IPS-18c (cell line): ENCODE results near the gene PSMD5.

Experiments used
- H3K4me3 ChIP-seq: 2 replicates; pipeline ENCODE4 v1.7.0; 2013; ENCODE audit warnings: low read depth, mild to moderate bottlenecking, low read length, moderate library complexity; ENCODE audit not compliant: insufficient read depth
- H3K9me3 ChIP-seq: one replicate; pipeline ENCODE4 v1.6.1; 2013; ENCODE audit warnings: mild to moderate bottlenecking, low read length, moderate library complexity; ENCODE audit not compliant: control insufficient read depth, insufficient read depth

The PSMD5 gene

DNA sequence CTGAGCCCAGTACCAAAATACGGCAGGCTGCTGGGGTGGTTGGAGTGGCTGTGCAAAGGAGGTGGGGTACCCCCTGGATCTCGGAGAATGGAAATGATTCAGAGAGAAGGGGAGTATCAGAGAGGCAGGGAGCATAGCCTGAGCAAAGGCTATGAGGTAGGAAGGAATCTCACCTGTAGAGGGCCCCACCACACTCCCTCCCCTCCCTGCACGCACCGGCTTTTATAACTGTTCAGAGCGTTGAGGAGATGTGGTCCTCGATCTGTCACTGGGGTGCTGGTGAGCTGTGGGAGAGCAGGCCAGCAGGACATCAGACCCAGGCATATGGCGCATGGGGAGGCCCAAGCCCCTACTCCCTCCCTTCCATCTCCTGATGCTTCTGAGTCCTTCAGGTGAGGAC, 21.1 kb upstream of the PSMD5 start:
- no peak overlapping the region for H3K4me3 ChIP-seq
- H3K9me3 ChIP-seq: no peaks in the 10 kb centered on the region

DNA sequence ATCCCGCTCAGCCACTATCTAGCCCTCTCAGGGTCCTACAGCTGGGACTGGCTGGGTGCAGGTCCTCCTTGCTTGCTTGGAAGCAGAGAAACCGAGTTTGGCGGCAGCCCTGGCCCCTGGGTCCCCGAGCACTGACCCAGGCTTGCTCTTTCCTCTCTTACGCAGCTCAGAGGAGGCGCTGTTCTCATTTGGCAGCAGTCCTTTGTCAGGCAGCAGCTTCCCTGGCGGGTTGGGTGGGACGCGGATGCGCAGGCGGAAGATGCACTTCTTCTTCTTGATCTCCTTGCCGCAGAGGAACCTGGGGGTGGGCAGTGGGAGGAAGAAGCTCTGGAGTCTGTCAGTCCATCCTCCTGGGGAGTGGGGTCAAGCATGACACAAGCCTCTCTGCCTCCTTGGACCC, 19.7 kb upstream of the PSMD5 start:
- Histone ChIP-seq H3K4me3 (no peak overlapping the region), H3K9me3 (no peaks in the 10 kb centered on the region)

DNA sequence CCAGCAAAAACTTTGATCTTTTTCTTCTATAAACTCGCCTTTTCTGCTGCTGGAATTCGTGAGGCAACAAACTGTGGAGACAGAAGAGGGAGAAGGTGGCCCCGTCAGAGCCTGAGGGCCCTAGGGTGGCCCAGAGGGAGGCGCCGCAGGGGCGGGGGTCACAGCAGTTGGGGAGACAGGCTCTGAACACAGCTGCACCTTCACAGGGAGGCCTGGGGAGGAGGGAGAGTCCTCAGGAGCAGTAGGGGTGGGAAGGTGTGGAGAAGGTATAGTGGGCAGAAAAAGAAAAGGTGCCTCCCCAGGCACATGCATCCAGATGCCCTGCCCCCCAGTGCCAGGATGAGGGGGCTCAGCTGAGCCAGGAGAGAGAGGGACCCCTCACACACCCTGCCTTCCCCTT, 19.2 kb upstream of the PSMD5 start:
- H3K4me3 ChIP-seq: no peak overlapping the region
- no peaks in the 10 kb centered on the region for H3K9me3 ChIP-seq

DNA sequence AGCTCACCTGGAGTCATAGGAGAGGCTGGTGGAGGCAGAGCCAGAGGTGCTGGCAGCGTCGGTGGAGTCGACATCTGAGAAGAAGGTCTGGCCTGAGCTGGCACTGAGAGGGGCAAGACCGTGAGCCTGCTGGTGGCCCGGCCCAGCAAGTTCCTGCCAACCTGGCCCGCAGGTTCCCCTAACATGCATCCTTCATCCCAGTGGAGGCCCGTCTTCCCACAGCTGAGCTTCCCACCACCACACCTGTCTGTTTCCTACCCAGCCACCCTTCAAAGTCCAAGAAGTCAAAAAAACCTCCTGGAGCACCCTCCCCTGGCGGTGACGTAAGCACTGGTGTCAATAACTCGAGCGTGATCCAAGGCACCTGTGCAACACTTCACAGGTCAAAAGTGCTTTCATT, 17.4 kb upstream of the PSMD5 start:
- H3K9me3 ChIP-seq: no peaks in the 10 kb centered on the region
- no peak overlapping the region for H3K4me3 ChIP-seq

DNA sequence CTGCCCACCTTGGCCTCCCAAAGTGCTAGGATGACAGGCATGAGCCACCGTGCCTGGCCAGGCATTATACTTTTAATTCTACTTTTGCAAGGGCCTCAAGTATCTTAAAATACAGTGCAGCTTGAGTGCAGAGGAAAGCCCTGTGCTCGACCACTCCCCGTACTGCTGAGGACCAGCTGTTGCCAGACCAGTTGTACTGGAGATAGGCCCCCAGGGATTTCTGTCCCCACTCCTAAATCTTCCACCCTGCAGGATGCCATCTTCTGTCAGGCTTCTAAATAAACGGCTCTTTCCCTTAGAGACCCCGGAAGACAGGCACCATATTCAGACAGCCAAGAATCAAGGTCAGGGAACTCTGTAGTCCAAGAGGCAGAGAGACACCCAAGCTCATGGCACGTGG, 16.6 kb upstream of the PSMD5 start:
- no peak overlapping the region for H3K4me3 ChIP-seq
- H3K9me3 ChIP-seq: no peaks in the 10 kb centered on the region

DNA sequence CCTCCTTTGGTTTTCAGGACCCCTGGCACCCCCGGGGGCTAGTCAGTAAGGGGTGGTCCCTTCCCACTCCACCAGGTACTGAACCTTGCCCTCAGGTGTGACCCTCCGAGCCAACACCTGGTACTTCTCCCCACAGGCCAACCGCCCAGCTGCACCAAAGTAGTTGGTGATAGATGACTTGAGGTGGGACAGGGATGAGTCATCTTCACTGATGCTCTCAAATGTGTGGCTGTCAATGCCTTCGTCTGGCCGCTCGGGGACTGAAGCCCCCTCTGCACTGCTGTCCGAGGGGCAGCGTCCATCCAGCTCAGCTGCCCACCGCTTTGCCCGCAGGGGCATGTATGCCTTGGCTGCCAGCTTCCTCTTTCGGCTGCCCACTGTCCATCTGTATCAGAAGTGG, 15.2 kb upstream of the PSMD5 start:
- Histone ChIP-seq H3K4me3 (no peak overlapping the region), H3K9me3 (no peaks in the 10 kb centered on the region)

DNA sequence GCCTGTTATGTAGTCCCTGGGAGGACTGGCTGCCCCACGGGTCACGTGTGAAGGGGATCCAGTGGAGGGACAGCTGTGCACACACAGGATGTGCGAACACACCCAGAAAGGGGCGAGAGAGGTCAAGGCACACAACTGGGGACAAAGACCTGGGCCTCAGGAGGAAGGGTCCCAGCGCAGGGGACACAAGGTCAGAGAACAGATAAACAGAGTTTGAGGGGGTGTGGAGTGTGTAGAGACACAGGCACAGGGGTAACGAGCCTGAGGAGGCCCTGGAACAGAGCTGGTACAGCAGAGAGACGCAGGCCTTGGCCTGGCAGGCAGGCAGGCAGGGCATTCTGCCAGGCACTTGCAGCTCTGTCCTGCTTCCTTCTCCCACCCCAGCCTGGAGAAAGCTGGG, 14.8 kb upstream of the PSMD5 start:
- Histone ChIP-seq H3K4me3 (no peak overlapping the region), H3K9me3 (no peaks in the 10 kb centered on the region)

DNA sequence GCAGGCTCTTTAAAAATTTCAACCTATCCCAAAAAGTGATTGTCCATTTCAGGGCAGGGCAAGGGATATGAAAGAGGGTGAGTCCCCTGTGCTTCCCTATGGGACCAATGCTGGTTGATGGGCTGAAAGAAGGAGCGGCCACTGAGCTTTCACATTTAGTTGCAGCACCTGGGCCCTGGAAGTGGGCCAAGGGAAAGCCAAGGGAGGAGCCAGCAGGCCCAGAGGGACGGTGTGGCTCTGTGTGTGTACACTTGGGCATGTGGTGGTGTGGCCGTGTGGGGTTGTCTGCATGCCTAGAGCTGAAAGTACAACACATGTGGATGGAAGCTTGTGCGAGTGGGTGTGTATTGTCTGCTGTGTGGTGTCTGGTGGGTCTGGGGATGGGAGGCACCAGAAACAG, 14.0 kb upstream of the PSMD5 start:
- no peaks in the 10 kb centered on the region for H3K9me3 ChIP-seq
- no peak overlapping the region for H3K4me3 ChIP-seq

DNA sequence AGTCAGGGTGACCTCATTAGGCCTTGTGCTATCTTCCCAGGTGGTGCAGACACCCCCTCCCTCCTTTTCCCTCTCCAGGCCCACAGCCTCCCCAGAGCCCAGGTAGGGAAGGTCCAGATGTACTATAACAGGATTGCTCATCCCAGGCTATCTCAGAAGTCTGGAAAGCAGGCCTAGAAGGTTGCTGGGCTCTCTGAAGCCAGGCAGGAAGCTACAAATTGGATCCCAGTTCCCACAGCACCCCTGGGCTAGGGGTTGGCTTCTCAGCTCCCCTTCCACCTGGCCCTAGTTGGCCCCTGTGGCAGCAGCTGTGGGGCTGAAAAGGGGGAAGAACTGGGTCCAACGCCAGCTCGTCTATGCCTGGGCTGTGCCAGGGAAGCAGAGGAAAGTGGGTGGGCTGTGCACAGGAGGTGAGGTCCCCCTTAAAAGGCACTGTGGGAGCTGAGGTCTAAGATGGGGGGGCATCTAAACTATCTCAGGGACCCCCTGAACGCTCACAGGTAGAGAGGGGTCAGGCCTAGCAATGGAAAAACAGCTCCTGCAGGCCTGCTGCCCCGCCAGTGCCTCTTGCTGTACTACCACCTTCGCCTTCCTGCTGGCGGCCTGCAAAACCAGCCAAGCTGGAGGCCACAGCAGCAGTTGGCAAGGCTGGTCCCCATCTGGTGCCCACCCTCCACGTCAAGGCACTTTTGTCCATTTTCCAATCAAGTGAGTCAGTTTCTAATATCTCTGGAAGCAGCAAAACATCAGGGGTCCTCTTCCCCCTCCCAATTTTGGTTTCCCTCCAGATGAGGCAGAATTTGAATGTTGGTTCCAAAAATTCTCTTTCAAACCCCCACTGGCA, 13.3 kb upstream of the PSMD5 start:
- Histone ChIP-seq H3K4me3 (no peak overlapping the region), H3K9me3 (no peaks in the 10 kb centered on the region)

DNA sequence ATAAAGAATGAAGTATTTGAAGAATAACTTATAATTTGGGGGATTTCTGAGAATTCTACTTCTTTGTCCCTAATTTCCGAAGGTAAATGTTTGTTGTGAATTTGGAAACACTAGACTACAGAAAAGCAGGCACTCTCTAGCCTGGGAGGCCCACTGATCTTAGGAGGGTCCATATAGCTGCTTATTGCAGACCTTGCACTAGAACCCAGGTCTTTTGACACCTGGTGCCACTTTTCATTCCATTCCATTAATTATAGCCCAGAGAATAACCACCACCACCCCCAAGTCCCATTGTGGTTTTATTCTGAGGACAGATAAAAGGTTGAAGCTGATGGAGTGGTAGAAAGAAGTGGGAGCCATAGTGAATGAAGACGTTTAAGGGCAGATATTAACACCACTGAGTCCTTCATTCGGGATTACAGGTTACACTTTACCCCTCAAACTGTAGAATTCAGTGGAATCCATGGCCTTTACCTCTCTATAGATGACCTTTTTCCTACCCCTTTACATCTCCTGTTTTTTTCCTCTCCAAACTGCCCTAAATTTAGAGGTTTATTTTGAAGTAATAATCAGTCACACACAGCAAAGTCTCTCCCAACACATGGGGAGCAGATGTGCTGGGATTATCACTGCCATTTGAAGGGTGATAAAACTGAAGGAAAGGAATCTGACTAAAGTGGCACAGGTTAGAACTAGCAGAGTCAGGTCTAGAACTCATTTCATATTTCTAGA, 12.0 kb upstream of the PSMD5 start:
- no peaks in the 10 kb centered on the region for H3K9me3 ChIP-seq
- H3K4me3 ChIP-seq: no peak overlapping the region

DNA sequence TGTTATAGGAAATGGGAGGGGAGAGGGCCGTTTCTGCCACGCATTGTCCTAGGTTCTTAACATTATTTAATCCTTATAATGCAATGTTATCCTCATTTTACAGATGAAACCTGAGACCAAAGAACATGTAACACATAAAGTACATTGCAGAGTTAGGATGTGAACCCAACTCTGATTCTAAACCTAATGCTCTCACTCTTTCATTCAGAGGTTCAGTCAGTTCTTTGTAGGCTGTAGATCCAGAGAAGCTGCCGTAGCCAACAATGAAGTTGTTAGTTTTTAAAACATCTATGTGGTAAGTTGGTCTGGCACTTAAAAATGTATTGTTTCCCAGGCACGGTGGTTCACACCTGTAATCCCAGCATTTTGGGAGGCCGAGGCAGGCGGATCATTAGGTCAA, 10.5 kb upstream of the PSMD5 start:
- no peaks in the 10 kb centered on the region for H3K9me3 ChIP-seq
- H3K4me3 ChIP-seq: no peak overlapping the region

DNA sequence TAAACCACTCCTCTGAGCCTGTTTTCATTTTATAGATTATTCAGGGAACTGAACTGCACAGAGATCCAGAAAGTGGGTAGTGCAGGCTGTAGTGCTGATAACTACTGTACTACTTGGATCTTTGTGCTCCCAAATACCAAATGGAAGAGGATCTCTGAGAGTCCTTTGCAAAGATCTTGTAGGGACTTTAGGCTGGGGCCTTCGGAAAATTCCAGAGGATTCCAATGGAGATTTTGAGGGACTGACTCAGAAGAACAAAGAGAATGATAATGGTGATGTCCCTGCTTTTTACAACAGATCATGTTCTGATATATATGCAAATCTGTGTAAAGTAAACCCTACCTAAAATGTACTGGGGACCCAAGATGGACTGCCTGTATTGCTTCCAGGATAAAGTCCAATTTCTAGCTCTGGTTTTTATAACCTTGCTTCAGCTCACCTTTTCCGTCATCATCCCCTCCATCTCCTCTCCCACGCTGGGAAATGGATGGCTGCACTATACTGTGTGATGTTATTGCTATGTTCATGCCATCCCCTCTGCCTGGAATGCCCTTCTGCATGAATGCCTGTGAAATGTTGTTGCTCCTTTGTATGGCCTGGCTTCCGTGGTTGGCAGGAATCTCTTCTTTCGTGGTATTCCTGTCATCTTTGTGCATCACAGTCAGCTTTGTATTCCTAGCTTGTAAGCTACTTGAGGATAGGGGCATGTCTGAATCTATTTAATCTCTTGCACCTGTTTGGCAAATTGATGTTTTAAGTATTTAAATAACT, 9.7 kb upstream of the PSMD5 start:
- no peak overlapping the region for H3K4me3 ChIP-seq
- H3K9me3 ChIP-seq: no peaks in the 10 kb centered on the region

DNA sequence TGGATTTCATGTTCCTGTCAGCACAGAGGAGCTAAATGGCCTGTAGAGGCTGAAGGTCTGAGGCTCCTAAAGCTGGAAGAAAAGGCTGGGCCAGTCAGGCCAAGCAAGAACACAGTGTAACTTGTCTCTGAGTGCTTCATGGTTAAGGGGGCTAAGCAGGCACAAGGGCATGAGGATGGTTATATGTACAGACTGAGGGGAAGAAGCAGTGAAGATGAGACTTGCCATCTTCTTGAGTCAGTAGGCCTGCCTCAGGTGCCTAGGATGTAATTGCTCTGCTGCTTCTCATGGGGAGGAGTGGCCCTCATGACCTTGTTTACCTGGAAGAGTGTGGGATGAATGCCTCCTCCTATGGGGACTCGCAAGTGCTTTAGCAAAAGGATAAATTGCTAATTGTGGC, 8.7 kb upstream of the PSMD5 start:
- H3K4me3 ChIP-seq: no peak overlapping the region
- no peaks in the 10 kb centered on the region for H3K9me3 ChIP-seq

DNA sequence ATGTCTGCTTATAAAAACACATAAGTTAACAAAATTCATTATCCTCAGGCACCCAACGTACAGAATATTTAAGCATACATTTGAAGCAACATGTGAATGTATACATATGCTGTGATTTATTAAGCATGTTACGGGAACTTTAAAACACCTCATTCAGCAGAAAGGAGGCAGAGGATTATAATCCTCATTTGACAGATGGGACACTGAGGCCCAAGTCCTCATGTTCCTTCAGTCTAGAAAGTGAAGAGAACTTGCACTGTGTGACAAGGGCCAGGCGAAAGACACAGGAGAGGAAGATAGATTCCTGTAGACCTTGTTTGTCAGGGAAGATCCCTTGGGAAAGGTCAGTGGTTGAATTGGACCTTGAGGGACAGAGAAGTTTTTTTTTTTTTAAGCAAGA, 7.6 kb upstream of the PSMD5 start:
- H3K4me3 ChIP-seq: no peak overlapping the region

DNA sequence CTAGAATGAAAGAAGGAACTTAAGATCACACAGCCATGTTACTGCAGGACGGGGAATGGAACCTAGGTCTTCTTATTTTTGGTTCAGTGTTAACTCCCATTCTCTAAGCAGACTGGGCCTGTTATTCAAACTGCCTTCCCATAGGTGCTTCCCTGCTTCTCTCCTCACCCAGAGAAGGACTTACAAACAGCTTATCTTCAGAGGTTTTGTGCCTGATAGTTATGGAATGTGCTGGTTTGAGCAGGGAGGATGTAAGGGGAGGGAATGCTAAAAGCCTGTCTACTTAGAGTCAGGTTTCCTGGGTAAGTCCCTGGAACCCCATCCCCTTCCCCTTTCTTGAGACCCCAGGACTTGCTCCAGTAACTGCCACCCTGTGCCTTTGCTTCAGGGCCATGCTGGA, 4.2 kb upstream of the PSMD5 start:
- H3K9me3 ChIP-seq: peaks cover 3% of the 10 kb centered on the region

More for the DNA sequence above, 7.6 kb upstream of the PSMD5 start:
- H3K9me3 ChIP-seq: no peaks in the 10 kb centered on the region

DNA sequence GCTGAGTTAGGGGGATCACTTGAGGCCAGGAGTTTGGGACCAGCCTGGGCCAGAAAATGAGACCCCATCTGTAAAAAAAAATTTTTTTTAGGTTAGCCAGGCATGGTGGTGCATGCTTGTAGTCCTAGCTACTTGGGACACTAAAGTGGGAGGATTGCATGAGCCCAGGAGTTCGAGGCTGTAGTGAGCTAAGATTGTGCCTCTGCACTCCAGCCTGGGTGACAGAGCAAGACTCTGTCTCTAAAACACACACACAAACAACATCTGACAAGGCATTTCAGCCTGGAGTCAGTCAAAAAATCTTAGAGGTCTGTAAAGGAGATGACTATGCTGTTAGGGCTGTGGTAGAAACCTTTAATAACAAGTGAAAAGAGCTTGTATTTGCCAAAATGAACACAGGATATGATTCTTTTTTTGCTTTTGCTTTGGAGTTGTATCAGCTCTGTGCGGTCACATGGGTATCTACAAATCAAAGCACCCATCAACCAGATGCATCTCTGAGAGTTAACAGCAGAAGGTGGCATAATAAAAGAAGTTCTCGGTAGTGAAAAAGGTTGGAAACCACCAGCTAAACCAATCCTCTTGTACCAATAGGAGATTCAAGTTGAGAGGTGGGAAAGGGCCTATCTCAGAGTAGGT, 3.6 kb upstream of the PSMD5 start:
- H3K9me3 ChIP-seq: peaks cover 3% of the 10 kb centered on the region
- no peak overlapping the region for H3K4me3 ChIP-seq

More for the DNA sequence above, 4.2 kb upstream of the PSMD5 start:
- H3K4me3 ChIP-seq: no peak overlapping the region

DNA sequence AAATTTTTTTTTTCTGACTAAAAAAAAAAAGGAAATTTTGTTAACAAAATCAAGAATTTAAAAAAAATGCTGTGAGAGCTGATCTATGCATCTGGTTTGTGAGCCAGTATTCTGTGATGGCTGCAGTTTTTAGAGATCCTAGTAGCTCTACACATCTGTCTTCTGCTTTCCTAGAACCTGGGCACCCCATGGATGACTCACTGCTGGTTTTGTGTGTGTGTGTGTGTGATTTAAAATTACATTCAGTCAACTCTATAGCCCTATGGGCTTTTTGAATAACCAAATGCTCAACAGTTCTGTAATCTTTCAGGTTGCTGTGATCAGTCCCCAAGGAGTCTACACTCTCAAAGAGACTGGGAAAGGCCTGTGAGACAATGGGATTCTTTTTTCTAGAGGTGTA, 2.5 kb upstream of the PSMD5 start:
- no peak overlapping the region for H3K4me3 ChIP-seq
- peaks cover 3% of the 10 kb centered on the region for H3K9me3 ChIP-seq
